GM12892 (cell line): ENCODE results near the gene DOCK2.
"Not testable (repeated sequence)": the region's sequence is repeated elsewhere in the genome, so short reads cannot be mapped to it uniquely, and the experiment has no call there.

ENCODE experiments used
- DNase-seq: peaks from one replicate; pipeline ENCODE4 v3.0.0; 2011; ENCODE audit not compliant: insufficient read length
- FAIRE-seq: peaks from 2 replicates; lab custom pipeline; 2011; peaks lifted over from hg19 to GRCh38; lab: Jason Lieb, UNC
- POLR2A ChIP-seq: IDR thresholded peaks from 2 replicates; pipeline ENCODE4 v1.6.1; 2011; ENCODE audit warnings: low read depth, low read length, control low read depth
- POLR2AphosphoS5 ChIP-seq: IDR thresholded peaks from 2 replicates; pipeline ENCODE4 v1.6.1; 2011; ENCODE audit warnings: low read depth, low read length, control low read depth
- TAF1 ChIP-seq: IDR thresholded peaks from 2 replicates; pipeline ENCODE4 v1.6.1; 2011; ENCODE audit warnings: low read depth, mild to moderate bottlenecking, control low read depth, low read length, borderline replicate concordance

DOCK2 gene

GRCh38 chr5:169950333-169950732 lies 313.3 kb downstream of the DOCK2 start:
- TF ChIP-seq TAF1 (no peak), POLR2AphosphoS5 (no peak), POLR2A (no peak)
- DNase-seq (no peak), FAIRE-seq (no peak)

GRCh38 chr5:169953196-169953595 lies 316.1 kb downstream of the DOCK2 start:
- not testable (repeated sequence) for FAIRE-seq, DNase-seq

GRCh38 chr5:169954786-169955185 lies 317.7 kb downstream of the DOCK2 start:
- DNase-seq = no peak
- no peak for FAIRE-seq
- TF ChIP-seq POLR2A (no peak), TAF1 (no peak)

- FAIRE-seq = no peak
- no peak for TF ChIP-seq TAF1
- no peak for TF ChIP-seq POLR2A
- no peak for TF ChIP-seq POLR2AphosphoS5
These were observed 319.1 kb downstream of the DOCK2 start for GRCh38 chr5:169956126-169956525.

GRCh38 chr5:169956756-169957155 lies 319.7 kb downstream of the DOCK2 start:
- FAIRE-seq (no peak), DNase-seq (no peak)
- TF ChIP-seq POLR2AphosphoS5 (no peak), POLR2A (no peak), TAF1 (no peak)

More at GRCh38 chr5:169956126-169956525, 319.1 kb downstream of the DOCK2 start:
- no peak for DNase-seq

GRCh38 chr5:169958278-169958677 lies 321.2 kb downstream of the DOCK2 start:
- DNase-seq (no peak), FAIRE-seq (no peak)
- TF ChIP-seq POLR2AphosphoS5 = no peak

- TF ChIP-seq POLR2A (no peak), POLR2AphosphoS5 (no peak), TAF1 (no peak)
- FAIRE-seq (no peak), DNase-seq (no peak)
These were observed 323.6 kb downstream of the DOCK2 start for GRCh38 chr5:169960659-169961058.

- FAIRE-seq (no peak), DNase-seq (no peak)
- TF ChIP-seq POLR2A (no peak), TAF1 (no peak), POLR2AphosphoS5 (no peak)
These were observed 327.2 kb downstream of the DOCK2 start for GRCh38 chr5:169964246-169964645.

- TF ChIP-seq POLR2A (no peak), POLR2AphosphoS5 (no peak), TAF1 (no peak)
- DNase-seq = no peak
These were observed 333.3 kb downstream of the DOCK2 start for GRCh38 chr5:169970339-169970738.

GRCh38 chr5:169970911-169971765 lies 334.1 kb downstream of the DOCK2 start:
- DNase-seq (no peak), FAIRE-seq (peak; percentile 40)
- TF ChIP-seq POLR2AphosphoS5 (no peak), POLR2A (no peak), TAF1 (no peak)

More at GRCh38 chr5:169970339-169970738, 333.3 kb downstream of the DOCK2 start:
- no peak for FAIRE-seq

GRCh38 chr5:169971780-169972179 lies 334.7 kb downstream of the DOCK2 start:
- FAIRE-seq = no peak
- DNase-seq = no peak
- TF ChIP-seq TAF1 = no peak
- TF ChIP-seq POLR2A = no peak
- TF ChIP-seq POLR2AphosphoS5 = no peak

GRCh38 chr5:169973056-169973455 lies 336.0 kb downstream of the DOCK2 start:
- TF ChIP-seq POLR2A = no peak
- TF ChIP-seq POLR2AphosphoS5 = no peak
- FAIRE-seq = no peak

More at GRCh38 chr5:169973056-169973455, 336.0 kb downstream of the DOCK2 start:
- DNase-seq = no peak
